Trophoblast cell (in vitro differentiated cells and primary cell): ENCODE data around the gene POLA1.
A peak's percentile ranks its signal among the peaks of the same experiment; 100 is the strongest.

ENCODE experiments used
- DNase-seq, 2 donors: peaks; one replicate each; pipeline ENCODE4 v3.0.0-alpha.2; 2016
- H2AFZ ChIP-seq: 2 replicates; pipeline ENCODE4 v1.6.1; 2013; ENCODE audit warnings: low read length, moderate library complexity, mild to moderate bottlenecking; ENCODE audit not compliant: insufficient read depth, poor library complexity
- H2AK5ac ChIP-seq: 2 replicates; pipeline ENCODE4 v1.6.1; 2013; ENCODE audit warnings: mild to moderate bottlenecking, low read length
- H2BK120ac ChIP-seq: 2 replicates; pipeline ENCODE4 v1.6.1; 2013; ENCODE audit warnings: low read length, mild to moderate bottlenecking, moderate library complexity; ENCODE audit not compliant: insufficient read depth, poor library complexity
- H2BK12ac ChIP-seq: 2 replicates; pipeline ENCODE4 v1.6.1; 2013; ENCODE audit warnings: mild to moderate bottlenecking, low read length, moderate library complexity
- H2BK5ac ChIP-seq: 2 replicates; pipeline ENCODE4 v1.6.1; 2013; ENCODE audit warnings: low read length, low read depth, moderate library complexity, mild to moderate bottlenecking; ENCODE audit not compliant: poor library complexity
- H3K14ac ChIP-seq: 2 replicates; pipeline ENCODE4 v1.6.1; 2013; ENCODE audit warnings: mild to moderate bottlenecking, low read length
- H3K18ac ChIP-seq: 2 replicates; pipeline ENCODE4 v1.6.1; 2013; ENCODE audit warnings: mild to moderate bottlenecking, low read length
- H3K23ac ChIP-seq: 2 replicates; pipeline ENCODE4 v1.6.1; 2013; ENCODE audit warnings: low read length
- H3K27ac ChIP-seq: 2 replicates; pipeline ENCODE4 v1.5.1; 2013; ENCODE audit warnings: low read depth, mild to moderate bottlenecking, inconsistent platforms, low read length, moderate library complexity
- H3K27me3 ChIP-seq: 2 replicates; pipeline ENCODE4 v1.6.1; 2013; ENCODE audit warnings: inconsistent platforms, mild to moderate bottlenecking, low read length, moderate library complexity; ENCODE audit not compliant: insufficient read depth
- H3K36me3 ChIP-seq, 2 experiments: 1 replicate in 1 of 2; 2 replicates in 1 of 2; pipeline ENCODE4 v1.6.1; 2013; ENCODE audit warnings: low read length in 2 of 2, mild to moderate bottlenecking in 2 of 2, moderate library complexity in 1 of 2; ENCODE audit not compliant: insufficient read depth in 2 of 2, control insufficient read depth in 1 of 2
- H3K4ac ChIP-seq: 2 replicates; pipeline ENCODE4 v1.6.1; 2013; ENCODE audit warnings: low read depth, mild to moderate bottlenecking, low read length, moderate library complexity
- H3K4me1 ChIP-seq, 2 experiments: 1 replicate in 1 of 2; 2 replicates in 1 of 2; pipeline ENCODE4 v1.6.1; 2013; ENCODE audit warnings: low read length in 2 of 2, mild to moderate bottlenecking in 2 of 2, moderate library complexity in 1 of 2; ENCODE audit not compliant: insufficient read depth in 2 of 2, control insufficient read depth in 1 of 2
- H3K4me2 ChIP-seq: 2 replicates; pipeline ENCODE4 v1.6.1; 2013; ENCODE audit warnings: inconsistent platforms, mild to moderate bottlenecking, low read length, moderate library complexity
- H3K4me3 ChIP-seq: 2 replicates; pipeline ENCODE4 v1.5.1; 2013; ENCODE audit warnings: mild to moderate bottlenecking, low read depth, low read length, inconsistent platforms
- H3K79me1 ChIP-seq: one replicate; pipeline ENCODE4 v1.6.1; 2013; ENCODE audit warnings: low read length
- H3K79me2 ChIP-seq: 2 replicates; pipeline ENCODE4 v1.6.1; 2013; ENCODE audit warnings: low read length, mild to moderate bottlenecking; ENCODE audit not compliant: control insufficient read depth, insufficient read depth, poor library complexity
- H3K9ac ChIP-seq: 2 replicates; pipeline ENCODE4 v1.6.1; 2013; ENCODE audit warnings: mild to moderate bottlenecking, low read length
- H3K9me3 ChIP-seq: 2 replicates; pipeline ENCODE4 v1.6.1; 2013; ENCODE audit warnings: low read depth, mild to moderate bottlenecking, control low read depth, inconsistent platforms, low read length; ENCODE audit not compliant: insufficient read depth
- H4K12ac ChIP-seq: 2 replicates; pipeline ENCODE4 v1.6.1; 2013; ENCODE audit warnings: low read depth, mild to moderate bottlenecking, low read length, moderate library complexity
- H4K8ac ChIP-seq: 2 replicates; pipeline ENCODE4 v1.6.1; 2013; ENCODE audit warnings: low read depth, mild to moderate bottlenecking, low read length, moderate library complexity
- H4K91ac ChIP-seq: one replicate; pipeline ENCODE4 v1.6.1; 2013; ENCODE audit warnings: low read depth, mild to moderate bottlenecking, low read length, moderate library complexity
- WGBS: extraction: QIAGEN DNeasy Blood & Tissue Kit; methylation state at CpG from one replicate; pipeline ENCODE4 v1.1.7; 2013; ENCODE audit warnings: missing lambda C conversion rate; ENCODE audit not compliant: insufficient read length, insufficient coverage; ENCODE audit errors: extremely low coverage; 5-methylcytosine and 5-hydroxymethylcytosine counted together

Gene POLA1

DNA sequence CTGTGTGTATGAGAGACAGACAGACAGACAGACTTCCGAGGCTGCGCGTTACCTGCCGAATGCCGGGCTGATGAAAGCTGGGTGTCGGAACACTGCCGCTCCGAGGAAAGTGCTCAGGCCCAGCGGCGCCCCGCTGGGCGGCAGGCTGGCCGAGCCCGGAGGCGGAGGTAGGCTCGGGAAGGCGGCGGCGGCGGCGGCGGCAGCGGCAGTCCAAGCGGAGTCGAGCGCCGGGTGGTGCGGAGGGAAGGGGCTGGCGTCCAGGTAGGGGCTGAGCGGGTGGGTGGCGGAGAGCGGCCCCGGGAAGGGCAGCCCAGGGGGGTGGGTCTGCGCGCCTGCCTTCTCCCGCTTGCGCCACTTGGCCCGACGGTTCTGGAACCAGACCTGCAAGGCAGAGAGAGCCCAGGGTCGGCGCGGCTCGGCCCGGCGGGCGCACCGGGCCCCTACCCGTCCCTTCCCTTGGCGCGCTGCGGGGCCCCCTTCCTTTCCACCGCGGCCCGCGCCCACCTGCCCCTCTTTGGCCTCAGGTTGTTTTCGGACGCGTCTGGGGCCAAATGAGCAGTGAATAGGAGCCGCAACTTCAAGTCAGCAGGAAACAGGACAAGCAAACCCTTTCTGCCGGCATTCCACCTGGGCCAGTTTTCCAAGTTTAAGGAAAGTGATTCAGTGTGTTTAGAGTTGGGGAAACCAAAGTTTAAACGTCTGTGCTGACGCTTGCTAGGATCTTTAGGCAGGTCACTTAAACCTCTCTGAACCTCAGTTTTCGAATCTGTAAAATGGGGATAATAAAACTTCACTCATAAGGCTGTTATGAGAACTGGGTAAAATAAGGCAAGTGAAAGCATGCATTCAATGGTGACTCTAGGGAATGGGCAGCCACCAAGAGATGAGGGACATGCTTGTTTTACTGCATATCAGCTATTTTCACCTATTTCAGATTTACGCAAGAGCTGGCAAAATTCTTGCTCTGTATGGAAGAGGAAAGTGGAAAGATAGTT, 313.6 kb downstream of the POLA1 start:
- Histone ChIP-seq H3K18ac (no peak overlapping the region), H3K79me1 (peaks cover 2% of the 10 kb centered on the region)
- DNase-seq = peak in 1 of 2 donors; percentile 47

DNA sequence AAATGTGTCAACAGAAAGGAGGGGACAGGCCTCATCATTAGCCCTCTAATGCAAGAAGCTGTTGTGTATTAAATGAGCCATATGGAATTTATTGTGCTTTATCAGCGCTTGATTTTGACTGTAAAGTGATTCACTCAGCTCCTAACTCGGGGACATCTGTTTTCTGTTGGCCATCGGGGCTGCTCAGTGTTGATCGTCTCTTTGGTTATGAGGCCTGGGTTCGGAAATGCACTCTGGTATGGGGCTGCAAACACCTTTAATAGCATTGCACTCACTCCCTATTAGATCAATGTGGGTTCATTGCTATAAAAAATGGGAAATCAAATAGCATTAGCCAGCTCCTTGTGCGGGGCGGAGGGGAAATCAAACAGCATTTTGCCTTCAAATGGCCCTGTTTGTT, 315.7 kb downstream of the POLA1 start:
- WGBS = no CpG with 5 or more reads among the region's 7 CpGs
- Histone ChIP-seq H3K79me1 (no peaks in the 10 kb centered on the region), H3K4ac (no peak overlapping the region)

More for the DNA sequence above, 313.6 kb downstream of the POLA1 start:
- H2AK5ac ChIP-seq = no peak overlapping the region
- no peak overlapping the region for H2BK12ac ChIP-seq
- no peak overlapping the region for H3K4me3 ChIP-seq
- H3K27ac ChIP-seq = no peak overlapping the region
- no CpG with 5 or more reads among the region's 64 CpGs for WGBS
- no peak overlapping the region for H4K8ac ChIP-seq
- no peaks in the 10 kb centered on the region for H3K36me3 ChIP-seq
- no peak overlapping the region for H3K4ac ChIP-seq
- H4K12ac ChIP-seq = no peak overlapping the region
- H2BK120ac ChIP-seq = no peak overlapping the region
- H3K27me3 ChIP-seq = peaks cover 79% of the 10 kb centered on the region
- H3K23ac ChIP-seq = no peak overlapping the region
- H3K4me2 ChIP-seq = peak overlapping the region; percentile 52
- no peak overlapping the region for H4K91ac ChIP-seq
- H3K79me2 ChIP-seq = no peaks in the 10 kb centered on the region
- no peak overlapping the region for H3K9ac ChIP-seq
- H2BK5ac ChIP-seq = no peak overlapping the region
- H3K9me3 ChIP-seq = no peaks in the 10 kb centered on the region
- H3K14ac ChIP-seq = no peak overlapping the region
- no peak overlapping the region for H2AFZ ChIP-seq
- peaks cover 6 to 11% of the 10 kb centered on the region in 2 experiments for H3K4me1 ChIP-seq

DNA sequence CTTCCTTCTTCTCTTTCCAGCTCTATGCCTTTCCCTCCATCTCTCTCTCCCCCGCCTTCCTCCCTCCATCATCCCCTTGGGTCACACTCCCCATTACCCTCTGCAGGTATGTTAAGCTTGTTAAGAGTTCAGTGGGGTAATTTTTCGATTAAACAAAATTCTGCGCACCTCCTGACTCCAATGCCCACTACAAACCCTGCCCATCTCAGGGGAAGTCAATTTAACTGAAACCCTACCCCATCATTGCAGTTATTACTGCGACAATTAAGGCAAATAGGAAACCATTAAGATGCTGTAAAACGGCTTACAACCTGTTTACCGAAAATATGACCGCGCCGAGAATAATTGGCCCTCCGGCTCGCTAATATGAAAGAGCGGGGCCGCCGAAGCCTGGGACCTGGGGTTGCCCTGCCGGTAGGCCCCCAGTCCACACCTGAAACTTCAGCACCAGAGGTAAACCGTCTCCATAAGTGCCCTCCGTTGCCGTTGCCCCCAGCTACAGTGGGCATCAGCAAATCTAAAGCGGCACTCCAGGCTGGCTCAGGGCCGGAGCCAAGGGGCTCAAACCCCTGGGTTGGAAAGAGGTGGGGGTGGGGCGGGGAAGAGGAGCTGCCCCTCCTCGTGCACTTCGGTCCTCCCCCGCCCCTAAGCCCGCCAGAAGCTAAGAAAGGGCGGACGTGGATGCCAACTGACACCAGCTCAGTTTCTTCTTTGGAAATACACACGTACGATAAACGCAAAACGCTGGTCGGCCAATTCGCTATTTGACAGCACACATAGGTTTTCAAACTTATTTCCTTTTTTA, 317.3 kb downstream of the POLA1 start:
- no peak overlapping the region for H4K8ac ChIP-seq
- H3K36me3 ChIP-seq = no peaks in the 10 kb centered on the region
- no peak overlapping the region for H3K4me3 ChIP-seq
- no peak overlapping the region for H3K18ac ChIP-seq
- H3K27ac ChIP-seq = no peak overlapping the region
- H3K4me1 ChIP-seq = peaks cover 0 to 8% of the 10 kb centered on the region in 2 experiments
- H3K14ac ChIP-seq = no peak overlapping the region
- H3K9ac ChIP-seq = no peak overlapping the region
- H4K12ac ChIP-seq = no peak overlapping the region
- no peak overlapping the region for H2AK5ac ChIP-seq
- H2AFZ ChIP-seq = no peak overlapping the region
- no peak overlapping the region for H3K4ac ChIP-seq
- no peak overlapping the region for H2BK120ac ChIP-seq
- no peaks in the 10 kb centered on the region for H3K79me2 ChIP-seq
- peaks cover 82% of the 10 kb centered on the region for H3K27me3 ChIP-seq
- H2BK12ac ChIP-seq = no peak overlapping the region
- H3K79me1 ChIP-seq = no peaks in the 10 kb centered on the region
- H3K9me3 ChIP-seq = peaks cover 5% of the 10 kb centered on the region
- no peak overlapping the region for H3K4me2 ChIP-seq
- H2BK5ac ChIP-seq = no peak overlapping the region
- WGBS = no CpG with 5 or more reads among the region's 33 CpGs
- DNase-seq = no peak
- no peak overlapping the region for H3K23ac ChIP-seq
- no peak overlapping the region for H4K91ac ChIP-seq

More for the DNA sequence above, 315.7 kb downstream of the POLA1 start:
- Histone ChIP-seq H2BK120ac (no peak overlapping the region), H3K23ac (no peak overlapping the region), H3K36me3 (no peaks in the 10 kb centered on the region), H4K8ac (no peak overlapping the region), H3K4me1 (peaks cover 6 to 16% of the 10 kb centered on the region in 2 experiments), H3K79me2 (no peaks in the 10 kb centered on the region), H2BK12ac (no peak overlapping the region), H3K9me3 (no peaks in the 10 kb centered on the region), H3K14ac (no peak overlapping the region), H3K27me3 (peaks cover 84% of the 10 kb centered on the region), H2BK5ac (no peak overlapping the region), H3K27ac (no peak overlapping the region), H3K4me3 (no peak overlapping the region), H3K18ac (no peak overlapping the region), H4K91ac (no peak overlapping the region), H2AFZ (no peak overlapping the region), H4K12ac (no peak overlapping the region), H2AK5ac (no peak overlapping the region), H3K4me2 (no peak overlapping the region), H3K9ac (no peak overlapping the region)
- DNase-seq = no peak

DNA sequence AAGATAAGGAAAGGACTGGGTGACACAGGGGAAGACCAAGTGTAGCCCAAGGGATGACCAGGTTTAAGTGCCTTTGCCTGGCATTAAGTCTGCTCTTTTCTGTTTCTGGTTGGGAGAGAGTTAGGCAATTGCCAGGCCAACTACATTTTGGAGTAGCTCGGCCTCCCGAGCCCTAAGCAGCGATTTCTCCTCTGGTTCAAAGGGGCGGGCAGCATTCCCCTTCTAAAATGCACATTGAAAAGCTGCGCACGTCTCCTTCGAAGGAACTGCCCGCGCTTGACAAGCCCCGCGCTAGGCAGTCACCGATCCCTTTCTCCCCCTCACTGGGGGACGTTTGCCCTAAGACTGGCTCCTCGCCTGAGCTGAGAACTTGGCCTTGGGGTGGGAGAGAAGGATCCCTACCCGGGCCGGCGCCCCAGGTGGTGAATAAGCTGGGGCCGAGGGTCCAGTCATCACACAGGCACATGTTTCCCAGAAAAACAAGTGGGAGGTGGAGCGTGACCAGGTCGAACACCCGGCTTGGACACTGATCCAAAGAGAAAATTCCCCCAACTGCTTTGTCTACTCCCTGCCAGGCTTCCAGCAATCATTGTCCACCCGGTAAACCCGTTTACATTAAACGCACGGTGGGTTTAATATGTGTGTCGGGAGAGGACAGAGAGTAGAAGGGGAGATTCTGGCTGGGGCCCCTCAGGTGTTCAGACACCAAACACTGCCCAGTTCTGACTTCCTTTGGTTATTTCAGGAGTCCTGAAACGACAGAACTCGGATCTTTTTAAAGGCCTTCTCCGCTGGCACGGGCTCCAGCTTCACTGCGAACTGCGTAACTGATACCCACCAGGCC, 318.1 kb downstream of the POLA1 start:
- no peak overlapping the region for H4K12ac ChIP-seq
- no peak overlapping the region for H3K14ac ChIP-seq
- no peak overlapping the region for H2BK12ac ChIP-seq
- no peaks in the 10 kb centered on the region for H3K79me1 ChIP-seq
- no peak overlapping the region for H3K4me2 ChIP-seq
- H3K4me1 ChIP-seq = peaks cover 0 to 8% of the 10 kb centered on the region in 2 experiments
- H4K91ac ChIP-seq = no peak overlapping the region
- H3K27ac ChIP-seq = no peak overlapping the region
- H3K4ac ChIP-seq = no peak overlapping the region
- no CpG with 5 or more reads among the region's 32 CpGs for WGBS
- DNase-seq = no peak
- no peak overlapping the region for H3K4me3 ChIP-seq
- H3K23ac ChIP-seq = no peak overlapping the region
- H3K79me2 ChIP-seq = no peaks in the 10 kb centered on the region
- no peak overlapping the region for H3K18ac ChIP-seq
- H2AFZ ChIP-seq = no peak overlapping the region
- H2AK5ac ChIP-seq = no peak overlapping the region
- no peak overlapping the region for H3K9ac ChIP-seq
- H4K8ac ChIP-seq = no peak overlapping the region
- no peak overlapping the region for H2BK120ac ChIP-seq
- peaks cover 84% of the 10 kb centered on the region for H3K27me3 ChIP-seq
- H2BK5ac ChIP-seq = no peak overlapping the region
- H3K9me3 ChIP-seq = peaks cover 6% of the 10 kb centered on the region
- no peaks in the 10 kb centered on the region for H3K36me3 ChIP-seq
